Glomerular endothelial cell (primary cell): ENCODE measurements around the gene TLN1. TPM values are rescaled to one million over a fixed set of nuclear protein-coding genes. Genes with fewer than 3 reads are reported as not detected.

ENCODE experiments used
- DNase-seq: peaks from one replicate; pipeline ENCODE4 v3.0.0-alpha.2; 2011; ENCODE audit warnings: low read depth, low spot score; ENCODE audit errors: extremely low read depth
- total RNA-seq: library from RNA; depleted of rRNA; stranded (reverse); fragments of >200 nt; gene quantifications from 2 replicates; pipeline ENCODE4 v1.2.3, GENCODE V29; 2015

Gene TLN1
- total RNA-seq, 1 donor from 2014 or later, result 424 TPM

GRCh38 chr9:35669331-35670145 is 62.5 kb downstream of the TLN1 start:
- no peak for DNase-seq

DNA sequence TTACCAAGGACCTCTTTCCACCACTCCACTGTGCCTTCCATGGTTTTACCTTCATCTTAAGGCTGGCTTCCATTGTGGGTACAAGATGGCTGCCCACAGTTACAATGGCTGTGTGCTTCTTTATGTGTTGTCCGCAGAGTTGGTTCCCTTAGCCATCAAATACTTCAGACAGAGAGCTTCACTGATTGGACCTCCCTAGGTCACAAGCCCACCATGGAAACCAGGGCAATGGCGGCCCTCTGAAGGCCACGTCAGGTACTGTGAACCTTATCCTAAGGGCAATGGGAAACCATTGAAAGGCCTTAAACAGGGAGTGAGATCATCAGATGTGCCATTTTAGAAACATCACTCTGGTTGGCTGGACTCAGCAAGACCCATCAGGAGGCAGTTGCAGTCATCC is 64.1 kb downstream of the TLN1 start:
- DNase-seq, result no peak

- DNase-seq, result no peak
Measured at GRCh38 chr9:35666549-35666948, 65.4 kb downstream of the TLN1 start.

DNA sequence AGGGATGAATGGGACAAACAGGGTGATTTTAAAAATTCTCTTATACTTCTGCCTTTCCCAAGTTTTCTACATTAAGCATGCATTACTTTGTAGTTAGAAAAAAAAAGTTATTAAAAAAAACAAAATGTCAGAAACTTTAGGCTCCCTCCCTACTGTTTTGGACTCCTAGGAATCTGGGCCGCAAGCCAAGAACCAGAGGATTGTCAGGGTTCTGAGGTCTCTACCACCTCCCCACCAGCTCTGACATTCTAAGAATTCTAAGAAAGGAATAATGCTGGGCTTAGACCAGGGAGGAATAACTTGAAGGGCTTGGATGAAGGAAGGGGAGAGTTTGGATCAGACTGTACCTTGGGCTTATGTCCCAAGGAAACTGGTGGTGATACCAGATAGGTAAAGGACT is 66.0 kb downstream of the TLN1 start:
- DNase-seq, result no peak

GRCh38 chr9:35665471-35665818 is 66.5 kb downstream of the TLN1 start:
- DNase-seq, result no peak

DNA sequence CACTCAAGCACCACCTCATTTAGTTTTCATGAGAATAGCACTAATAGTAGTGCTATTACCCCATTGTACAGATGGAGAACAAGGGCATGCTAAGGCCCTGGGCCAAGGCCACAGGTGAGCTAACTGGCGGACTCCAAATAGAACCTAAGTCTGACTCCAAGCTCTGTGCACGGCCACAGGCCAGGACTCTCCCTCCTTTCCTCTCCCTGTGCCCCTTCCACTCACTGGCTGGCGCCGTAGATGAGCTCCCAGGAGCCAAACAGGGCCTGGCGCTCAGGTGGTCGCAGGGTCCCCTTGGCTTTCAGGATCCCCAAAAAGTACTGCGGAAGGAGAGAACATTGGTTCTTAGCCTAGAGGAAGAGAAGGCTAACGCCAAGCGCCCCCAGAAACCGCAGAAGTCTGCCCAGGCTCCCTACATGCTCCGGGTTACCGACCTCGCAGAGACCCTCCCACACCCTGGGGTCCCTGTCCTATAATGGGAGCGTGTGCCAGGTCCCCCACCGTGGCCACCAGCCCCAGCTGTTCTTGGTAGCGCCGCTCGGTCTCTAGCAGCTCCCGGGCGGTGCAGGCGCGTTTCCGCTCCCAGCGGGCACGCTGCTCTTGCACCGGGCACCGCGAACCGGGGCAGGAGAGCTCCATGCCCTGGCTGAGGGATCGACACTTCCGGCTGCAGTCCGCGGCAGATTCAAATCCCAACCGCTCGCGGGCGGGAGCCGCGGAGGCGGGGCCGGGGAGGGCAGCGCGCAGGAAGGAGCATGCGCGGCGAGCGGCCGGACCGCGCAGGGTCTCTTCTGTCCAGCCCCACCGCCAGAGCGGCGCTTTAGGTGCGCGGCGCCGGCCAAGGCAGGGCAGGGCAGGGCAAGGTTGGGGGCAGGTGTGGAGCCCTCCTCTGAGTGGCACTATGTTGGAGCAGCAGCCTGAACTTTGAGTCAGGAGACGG is 67.2 kb downstream of the TLN1 start, which contains the start of gene ARHGEF39:
TSS of gene ARHGEF39 (minus strand) at position 665 of the 940 bp plus-strand sequence. CDS start at position 639, 26 bp downstream.
- no peak for DNase-seq

DNA sequence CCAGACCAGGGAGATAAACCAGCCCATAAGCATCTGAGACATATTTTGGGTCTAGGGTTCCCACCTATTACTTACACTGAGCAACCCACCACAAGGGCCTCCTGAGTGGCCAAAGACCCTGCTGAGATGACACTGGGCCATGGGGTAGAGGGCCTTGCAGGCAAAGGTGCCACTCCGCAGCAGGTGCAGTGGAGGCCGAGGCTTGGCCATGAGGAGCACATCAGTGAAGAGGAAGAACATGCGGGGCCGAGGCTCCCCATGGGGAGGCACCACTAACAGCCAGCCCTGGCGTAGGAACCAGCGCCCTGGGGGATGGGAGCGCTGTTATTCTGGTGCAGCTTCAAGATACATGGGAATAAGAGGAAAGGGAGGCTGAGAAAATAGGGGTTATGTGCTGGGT is 69.6 kb downstream of the TLN1 start:
- DNase-seq, result no peak

DNA sequence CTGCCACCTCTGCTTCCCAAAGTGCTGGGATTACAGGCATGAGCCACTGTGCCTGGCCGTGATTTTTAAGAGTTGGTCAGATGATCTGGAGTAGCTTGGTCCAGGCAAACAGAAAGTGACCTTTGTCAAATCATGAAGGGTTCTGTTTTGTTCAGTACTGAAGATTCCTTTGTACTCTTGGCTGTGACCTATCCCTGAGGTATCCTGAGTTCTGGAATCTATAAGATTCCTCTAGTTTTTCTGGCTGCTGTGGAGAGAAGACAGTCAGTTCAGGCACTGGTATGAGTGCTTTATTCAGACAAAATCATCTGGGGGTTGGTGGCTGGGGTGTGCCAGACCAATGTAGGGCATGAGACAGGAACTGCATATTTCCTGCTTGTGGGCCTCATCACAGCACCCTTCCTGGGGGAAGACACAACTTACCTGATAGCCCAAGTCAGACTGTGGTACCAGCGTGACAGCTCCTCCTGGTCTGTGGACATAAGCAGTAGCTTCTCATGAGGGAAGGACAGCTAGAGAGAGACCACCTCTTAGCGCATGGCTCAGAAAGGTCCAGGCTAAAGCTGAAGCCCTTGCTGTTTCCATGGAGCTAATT is 70.1 kb downstream of the TLN1 start:
- no peak for DNase-seq

GRCh38 chr9:35660966-35661415 is 71.0 kb downstream of the TLN1 start:
- no peak for DNase-seq

DNA sequence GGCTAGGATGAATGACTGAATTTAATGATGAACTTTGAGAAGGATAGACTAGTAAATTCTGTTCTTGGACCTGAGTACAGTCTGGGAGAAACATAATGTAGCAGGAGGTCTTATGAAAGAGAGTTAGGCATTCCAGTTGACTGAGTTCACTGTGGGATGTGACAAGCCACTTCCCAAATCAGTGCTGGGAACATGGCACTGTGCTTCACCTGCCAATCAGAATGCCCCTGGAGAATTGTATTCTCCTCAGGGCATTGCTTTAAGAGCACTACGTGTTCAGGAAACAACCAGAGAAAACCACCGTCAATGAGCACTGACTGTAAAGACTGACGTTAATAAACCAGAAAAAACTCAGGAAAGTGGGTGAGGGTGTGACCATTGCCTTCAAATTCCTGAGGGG is 72.7 kb downstream of the TLN1 start:
- no peak for DNase-seq

DNA sequence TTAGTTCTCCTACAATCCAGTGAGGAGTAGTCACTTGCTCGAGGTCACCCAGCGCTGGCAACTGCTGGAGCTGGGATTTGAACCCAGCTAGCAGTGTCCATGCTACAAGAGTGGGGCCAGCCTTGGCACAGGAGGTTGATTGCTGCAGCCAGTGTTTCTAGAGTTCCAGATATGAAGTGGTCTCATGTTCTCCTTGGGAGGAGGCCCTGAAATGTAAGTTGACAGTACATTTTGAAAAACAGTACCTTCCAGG is 73.1 kb downstream of the TLN1 start:
- no peak for DNase-seq

- peak; percentile 60 for DNase-seq
Measured at GRCh38 chr9:35658137-35658967, 73.6 kb downstream of the TLN1 start, which contains the start of gene CCDC107. CCDC107 (plus strand) TSS chr9:35658292; CDS start chr9:35658380, 88 bp downstream.

- peak; percentile 97 for DNase-seq
Measured at GRCh38 chr9:35657546-35658136, 74.4 kb downstream of the TLN1 start, which contains the start of gene RMRP. RMRP (minus strand) TSS chr9:35658019.

GRCh38 chr9:35656831-35657545 is 75.0 kb downstream of the TLN1 start:
- DNase-seq, result no peak

GRCh38 chr9:35656348-35656747 is 75.6 kb downstream of the TLN1 start:
- DNase-seq, result no peak

DNA sequence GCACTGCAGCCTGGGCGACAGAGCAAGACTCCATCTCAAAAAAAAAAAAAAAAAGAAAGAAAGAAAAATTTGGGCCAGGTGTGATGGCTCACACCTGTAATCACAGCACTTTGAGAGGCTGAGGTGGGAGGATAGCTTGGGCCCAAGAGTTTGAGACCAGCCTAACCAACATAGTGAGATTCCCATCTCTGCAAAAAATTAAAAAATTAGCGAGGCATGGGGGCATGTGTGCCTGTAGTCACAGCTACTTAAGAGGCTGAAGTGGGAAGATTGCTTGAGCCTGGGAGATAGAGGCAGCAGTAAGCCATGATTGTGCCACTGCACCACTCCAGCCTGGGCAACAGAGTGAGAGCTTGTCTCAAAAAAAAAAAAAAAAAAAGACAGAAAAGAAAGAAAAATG is 78.4 kb downstream of the TLN1 start:
- no peak for DNase-seq

- DNase-seq, result no peak
Measured at GRCh38 chr9:35652829-35653209, 79.2 kb downstream of the TLN1 start.

DNA sequence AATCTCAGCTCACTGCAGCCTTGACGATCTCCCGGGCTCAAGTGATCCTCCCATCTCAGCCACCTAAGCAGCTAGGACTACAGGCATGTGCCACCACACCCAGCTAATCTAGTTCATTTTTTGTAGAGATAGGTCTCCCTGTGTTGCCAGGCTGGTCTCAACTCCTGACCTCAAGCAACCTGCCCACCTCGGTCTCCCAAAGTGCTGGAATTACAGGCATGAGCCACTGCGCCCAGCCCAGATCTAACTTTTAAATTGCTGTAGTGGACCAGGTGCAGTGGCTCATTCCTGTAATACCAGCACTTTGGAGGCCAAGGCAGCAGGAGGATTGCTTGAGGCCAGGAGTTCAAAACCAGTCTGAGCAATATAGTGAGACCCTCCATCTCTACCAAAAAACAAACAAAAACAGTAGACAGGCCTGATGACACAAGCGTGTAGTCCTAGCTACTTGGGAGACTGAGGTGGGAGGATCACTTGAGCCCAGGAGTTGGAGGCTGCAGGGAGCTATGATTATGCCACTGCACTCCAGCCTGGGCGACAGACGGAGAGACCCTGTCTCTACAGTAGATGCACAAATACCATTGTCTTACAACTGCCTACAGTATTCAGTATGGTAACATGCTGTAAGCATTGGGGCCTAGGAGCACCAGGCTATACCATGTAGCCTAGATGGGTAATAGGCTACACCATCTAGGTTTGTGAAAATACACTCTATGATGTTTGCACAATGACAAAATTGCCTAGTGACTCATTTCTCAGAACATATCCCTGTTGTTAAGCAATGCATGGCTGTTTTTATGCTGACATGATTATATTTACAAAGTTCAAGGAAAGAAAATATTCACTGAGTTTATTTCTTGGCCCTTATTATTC is 79.8 kb downstream of the TLN1 start:
- no peak for DNase-seq
